Right lobe of liver (tissue), 6 donors: ENCODE data around the gene SPATA6L. TPM values are rescaled to one million over a fixed set of nuclear protein-coding genes. Genes with fewer than 3 reads are reported as not detected.

Experiments used
- ATAC-seq, 4 donors: fragments of 200-7000 bp; cut with Tn5 transposase; one replicate each; pipeline ENCODE4 v1.9.1; 2020; ENCODE audit warnings: mild to moderate bottlenecking in 4 of 4, moderate library complexity in 4 of 4
- DNase-seq, 3 donors: peaks; one replicate each; pipeline ENCODE4 v3.0.0-alpha.2; 2020
- H3K27ac ChIP-seq, 3 donors: fragments of 200-600 bp; one replicate each; pipeline ENCODE4 v1.8.0; 2022
- H3K27me3 ChIP-seq, 2 donors: fragments of 200-600 bp; one replicate each; pipeline ENCODE4 v1.8.0; 2022
- H3K36me3 ChIP-seq, 4 donors: fragments of 200-600 bp; sonication (generic) in 1 of 4; one replicate each; pipeline versions ENCODE4 v1.5.1 to v1.8.0; 2017 to 2022; ENCODE audit warnings: control low read depth in 1 of 4
- H3K4me1 ChIP-seq, 4 donors: fragments of 200-600 bp; sonication (generic) in 1 of 4; one replicate each; pipeline versions ENCODE4 v1.5.1 to v1.8.0; 2017 to 2022; ENCODE audit warnings: control low read depth in 1 of 4
- H3K4me3 ChIP-seq, 3 donors: fragments of 200-600 bp; one replicate each; pipeline ENCODE4 v1.8.0; 2022
- H3K9me3 ChIP-seq, 4 donors: fragments of 200-600 bp; sonication (generic) in 1 of 4; one replicate each; pipeline versions ENCODE4 v1.5.1 to v1.8.0; 2017 to 2022; ENCODE audit warnings: control low read depth in 1 of 4
- POLR2A ChIP-seq: fragments of 450-650 bp; IDR thresholded peaks from one replicate; pipeline ENCODE4 v1.6.1; 2017; ENCODE audit warnings: antibody characterized with exemption, mild to moderate bottlenecking
- WGBS: methylation state at CpG from one replicate; pipeline ENCODE4 v1.1.6; 2018; ENCODE audit warnings: low coverage, low lambda C conversion rate; ENCODE audit not compliant: insufficient coverage; ENCODE audit errors: missing lambda C conversion rate; 5-methylcytosine and 5-hydroxymethylcytosine counted together
- intact Hi-C, 2 donors: fragments of 100-400 bp; cut with DNase I; formaldehyde crosslinking; loops; one replicate each; pipeline versions ENCODE4 v1.11.2 to v1.14.1; 2022
- total RNA-seq, 6 experiments: library from RNA; depleted of rRNA in 2 of 6; stranded (reverse); fragments of >200 nt in 2 of 6; fragmentation: NEBNext Ultra II Directional in 3 of 6; extraction: Animal tissue kit (Norgen Biotek cat#: 25700) in 3 of 6; gene quantifications; one replicate each; pipeline versions ENCODE4 v1.1.0 to v1.2.4, GENCODE V29; 2016 to 2023
- TF ChIP-seq, protein P1 (sequence below), 4 donors: fragments of 200-600 bp in 3 of 4; fragments of 450-650 bp in 1 of 4; IDR thresholded peaks; one replicate each; pipeline versions ENCODE4 v1.5.1 to v1.8.0; 2016 to 2022; ENCODE audit warnings: antibody characterized with exemption in 4 of 4, mild to moderate bottlenecking in 2 of 4
- donor health status: DM: no; HTN: yes; CAD: no.
- donor health status: DM: no; HTN: no; CAD: no.
- donor health status: DM: no; HTN: no; CAD: no.
- donor health status: DM: no; HTN: yes; CAD: no.
- donor health status: DM: no; HTN: yes; CAD: no.

SPATA6L gene
- total RNA-seq, 6 experiments from 2014 or later: 3.7 to 18.8 (median 5.0) TPM

DNA sequence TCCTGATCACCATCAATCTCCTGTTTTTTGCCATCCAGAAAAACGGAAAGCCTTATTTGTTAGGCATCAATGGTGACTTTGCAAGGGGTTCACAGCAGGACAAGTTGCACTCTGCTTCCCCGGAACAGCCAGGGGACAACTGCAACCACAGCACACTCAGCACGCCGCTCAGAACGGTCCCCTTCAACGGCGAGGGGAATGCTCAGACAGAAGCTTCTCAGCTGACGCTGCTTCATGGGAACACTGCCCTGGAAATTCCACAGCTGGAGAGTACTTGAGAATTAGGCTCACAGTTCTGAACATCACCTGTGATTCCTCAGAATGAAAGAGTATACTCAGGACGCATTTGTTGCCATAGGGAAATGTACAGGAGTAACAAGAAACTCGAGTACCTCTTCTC, 44.3 kb downstream of the SPATA6L start:
- Histone ChIP-seq H3K27me3 (no peaks in the 10 kb centered on the region), H3K27ac (no peak overlapping the region), H3K4me3 (no peak overlapping the region), H3K9me3 (no peaks in the 10 kb centered on the region), H3K36me3 (no peaks in the 10 kb centered on the region), H3K4me1 (no peaks in the 10 kb centered on the region)
- TF ChIP-seq, protein P1, sequence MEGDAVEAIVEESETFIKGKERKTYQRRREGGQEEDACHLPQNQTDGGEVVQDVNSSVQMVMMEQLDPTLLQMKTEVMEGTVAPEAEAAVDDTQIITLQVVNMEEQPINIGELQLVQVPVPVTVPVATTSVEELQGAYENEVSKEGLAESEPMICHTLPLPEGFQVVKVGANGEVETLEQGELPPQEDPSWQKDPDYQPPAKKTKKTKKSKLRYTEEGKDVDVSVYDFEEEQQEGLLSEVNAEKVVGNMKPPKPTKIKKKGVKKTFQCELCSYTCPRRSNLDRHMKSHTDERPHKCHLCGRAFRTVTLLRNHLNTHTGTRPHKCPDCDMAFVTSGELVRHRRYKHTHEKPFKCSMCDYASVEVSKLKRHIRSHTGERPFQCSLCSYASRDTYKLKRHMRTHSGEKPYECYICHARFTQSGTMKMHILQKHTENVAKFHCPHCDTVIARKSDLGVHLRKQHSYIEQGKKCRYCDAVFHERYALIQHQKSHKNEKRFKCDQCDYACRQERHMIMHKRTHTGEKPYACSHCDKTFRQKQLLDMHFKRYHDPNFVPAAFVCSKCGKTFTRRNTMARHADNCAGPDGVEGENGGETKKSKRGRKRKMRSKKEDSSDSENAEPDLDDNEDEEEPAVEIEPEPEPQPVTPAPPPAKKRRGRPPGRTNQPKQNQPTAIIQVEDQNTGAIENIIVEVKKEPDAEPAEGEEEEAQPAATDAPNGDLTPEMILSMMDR (IDR thresholded peaks at IDR 0.05): no peak
- TF ChIP-seq POLR2A: no peak
- ATAC-seq: no peak
- DNase-seq: no peak
- 85% methylated on average over 4 of the region's 10 CpGs for WGBS
- intact Hi-C loops: no loop called here

DNA sequence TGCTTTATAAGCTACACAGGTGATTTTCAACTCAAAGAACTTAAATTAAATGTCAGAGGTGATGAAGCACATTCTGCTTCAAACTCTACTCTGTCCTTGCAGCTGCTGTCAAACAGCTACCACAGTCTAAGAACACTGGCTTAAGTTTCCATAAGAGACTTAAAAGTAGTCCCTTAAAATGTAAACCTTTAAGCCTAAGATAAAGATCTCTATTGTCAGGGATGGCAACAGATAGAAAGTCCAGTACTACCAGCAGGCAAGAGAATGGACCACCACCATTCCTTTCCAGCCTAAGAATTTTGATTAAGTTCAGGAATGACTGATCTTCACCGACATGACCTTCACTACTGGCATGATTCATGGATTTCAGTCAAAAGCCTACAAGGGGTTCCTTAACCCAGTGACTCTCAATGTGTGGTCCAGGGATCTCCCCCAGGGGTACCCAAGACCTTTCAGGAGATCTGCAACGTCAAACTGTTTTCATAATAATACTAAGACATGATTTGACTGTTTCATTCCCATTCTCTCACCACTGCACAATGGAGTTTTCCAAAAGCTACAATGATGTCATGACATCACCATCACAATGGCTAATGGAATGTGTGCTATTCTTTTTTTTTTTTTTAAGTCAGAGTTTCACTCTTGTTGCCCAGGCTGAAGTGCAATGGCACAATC, 45.3 kb downstream of the SPATA6L start:
- Histone ChIP-seq H3K27me3 (no peaks in the 10 kb centered on the region), H3K4me3 (no peak overlapping the region), H3K4me1 (peaks cover 0 to 6% (median 1%) of the 10 kb centered on the region in 4 donors), H3K27ac (no peak overlapping the region), H3K9me3 (no peaks in the 10 kb centered on the region), H3K36me3 (no peaks in the 10 kb centered on the region)
- TF ChIP-seq, protein P1 (IDR thresholded peaks at IDR 0.05): no peak
- TF ChIP-seq POLR2A: no peak
- ATAC-seq (no peak), DNase-seq (no peak)
- intact Hi-C loops: no loop called here
- WGBS: 75% methylated on average over 1 of the region's 2 CpGs

DNA sequence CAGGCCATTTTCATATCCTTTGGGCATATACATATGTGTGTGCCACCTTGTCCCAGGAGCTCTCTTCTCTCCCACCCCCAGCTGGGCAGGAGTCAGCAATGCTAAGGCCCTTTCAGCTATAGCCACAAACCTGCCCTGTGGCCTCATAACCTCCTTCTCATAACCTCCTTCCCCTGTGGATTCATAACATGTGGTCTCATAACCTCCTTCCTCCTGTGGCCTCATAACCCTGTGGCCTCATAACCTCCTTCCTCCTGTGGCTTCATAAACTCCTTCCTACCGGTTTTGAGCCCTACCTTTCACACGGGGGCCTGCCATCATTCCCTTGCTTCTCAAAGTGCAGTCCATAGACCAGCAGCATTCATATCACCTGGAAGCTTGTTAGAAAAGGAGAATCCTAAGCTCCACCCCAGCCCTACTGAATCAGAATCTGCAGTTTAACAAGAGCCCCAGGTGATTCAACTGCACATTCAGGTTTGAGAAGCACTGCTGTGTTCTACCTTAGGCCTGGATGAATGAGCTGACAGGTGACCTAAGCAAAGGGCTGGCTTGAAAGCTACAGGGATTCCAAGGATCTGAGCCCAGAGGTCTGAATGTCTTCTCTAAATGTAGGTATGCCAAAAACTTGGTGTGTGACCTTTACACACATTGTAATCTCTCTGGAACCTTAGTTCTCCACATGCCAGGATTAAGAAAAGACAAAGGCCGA, 46.1 kb downstream of the SPATA6L start:
- Histone ChIP-seq H3K4me1 (peaks cover 0 to 14% (median 6%) of the 10 kb centered on the region in 4 donors), H3K4me3 (no peak overlapping the region), H3K9me3 (no peaks in the 10 kb centered on the region), H3K36me3 (no peaks in the 10 kb centered on the region), H3K27ac (no peak overlapping the region), H3K27me3 (no peaks in the 10 kb centered on the region)
- no peak for DNase-seq
- WGBS: 64% methylated on average over 3 of the region's 3 CpGs
- no peak for TF ChIP-seq POLR2A
- TF ChIP-seq, protein P1 (IDR thresholded peaks at IDR 0.05): no peak
- no peak for ATAC-seq
- intact Hi-C loops: no loop called here

DNA sequence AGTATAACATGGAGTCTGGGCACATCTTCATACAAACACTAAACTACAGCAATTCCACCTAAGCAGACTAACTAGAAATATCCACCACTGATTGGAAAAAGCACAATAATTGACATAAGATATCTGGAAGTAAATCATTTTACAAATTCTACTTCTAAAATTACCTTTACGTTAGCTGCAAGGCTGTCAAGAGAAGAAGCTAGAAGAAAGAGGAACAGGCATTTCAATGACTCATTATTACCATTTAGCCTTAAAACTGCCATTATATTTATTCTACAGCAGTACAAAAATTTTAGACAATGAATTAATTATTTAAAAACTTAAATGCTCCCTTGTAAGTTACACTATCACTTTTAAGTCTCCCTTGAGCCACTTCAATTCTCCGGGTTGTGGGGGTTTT, 47.6 kb downstream of the SPATA6L start:
- no peak overlapping the region for H3K27ac ChIP-seq
- WGBS: 88% methylated on average over 2 of the region's 2 CpGs
- TF ChIP-seq POLR2A: no peak
- TF ChIP-seq, protein P1 (IDR thresholded peaks at IDR 0.05): no peak
- intact Hi-C loops: no loop called here
- H3K9me3 ChIP-seq: no peaks in the 10 kb centered on the region
- H3K4me1 ChIP-seq: peaks cover 0 to 16% (median 7%) of the 10 kb centered on the region in 4 donors
- no peaks in the 10 kb centered on the region for H3K27me3 ChIP-seq
- no peak for DNase-seq
- H3K36me3 ChIP-seq: no peaks in the 10 kb centered on the region
- no peak overlapping the region for H3K4me3 ChIP-seq
- no peak for ATAC-seq
